ENCODE measurements around the gene GABRB1.

GABRB1 gene

GRCh38 chr4:47053485-47053884 lies 22.1 kb downstream of the GABRB1 start (continued):
- no peak for TF ChIP-seq PRDM4 (tag by site-specific recombination; IDR thresholded peaks at IDR 0.05)

GRCh38 chr4:47054130-47054529 lies 22.8 kb downstream of the GABRB1 start:
- Histone ChIP-seq H3K4me3 (ENCODE audit: low read depth, low read length) (no peak overlapping the region), H3K27ac (ENCODE audit: extremely low read depth, low read depth, low read length) (no peak overlapping the region), H3K9me3 (ENCODE audit: control insufficient read depth, insufficient read depth, low read depth, low read length) (no peaks in the 10 kb centered on the region), H3K4me1 (ENCODE audit: control insufficient read depth, insufficient read depth, low read length) (no peaks in the 10 kb centered on the region), H3K36me3 (ENCODE audit: control insufficient read depth in 2 of 2, insufficient read depth in 1 of 2, low read length in 2 of 2) (no peaks in the 10 kb centered on the region)
- CTCF ChIA-PET = no interaction called here
- TF ChIP-seq ZNF202 (tag by site-specific recombination; IDR thresholded peaks at IDR 0.05; ENCODE audit: borderline replicate concordance) (no peak), ZNF792 (tag by site-specific recombination; IDR thresholded peaks at IDR 0.05) (no peak), PRDM4 (tag by site-specific recombination; IDR thresholded peaks at IDR 0.05) (no peak), IKZF3 (tag by site-specific recombination; IDR thresholded peaks at IDR 0.05) (no peak), ZNF558 (tag by site-specific recombination; IDR thresholded peaks at IDR 0.05) (no peak), ZNF335 (tag by site-specific recombination; conservative IDR thresholded peaks at IDR 0.05) (no peak), ZNF157 (tag by site-specific recombination; IDR thresholded peaks at IDR 0.05) (no peak), KLF17 (tag by site-specific recombination; IDR thresholded peaks at IDR 0.05) (no peak), ZNF2 (tag by site-specific recombination; IDR thresholded peaks at IDR 0.05) (no peak), GLIS1 (tag by site-specific recombination; IDR thresholded peaks at IDR 0.05) (no peak), ELK4 (IDR thresholded peaks at IDR 0.05; ENCODE audit: borderline replicate concordance, low read depth, low read length) (no peak), ZBTB1 (tag by site-specific recombination; IDR thresholded peaks at IDR 0.05) (no peak), ZIC2 (tag by site-specific recombination; IDR thresholded peaks at IDR 0.05) (no peak), MYNN (tag by site-specific recombination; IDR thresholded peaks at IDR 0.05; ENCODE audit: borderline replicate concordance) (no peak)
- POLR2A ChIA-PET = no interaction called here

GRCh38 chr4:47057991-47058390 lies 26.6 kb downstream of the GABRB1 start:
- no peak overlapping the region for H3K4me3 ChIP-seq (ENCODE audit: low read depth, low read length)
- no peaks in the 10 kb centered on the region for H3K4me1 ChIP-seq (ENCODE audit: control insufficient read depth, insufficient read depth, low read length)
- ChIA-PET CTCF (interaction anchor here (0.6 to 0.7 kb wide), 2 partner anchors 65 to 178 kb away, joined by 4 to 5 read pairs; no protein-coding TSS in a partner anchor), POLR2A (no interaction called here)
- no peaks in the 10 kb centered on the region for H3K36me3 ChIP-seq (ENCODE audit: control insufficient read depth in 2 of 2, insufficient read depth in 1 of 2, low read length in 2 of 2)
- H3K27ac ChIP-seq (ENCODE audit: extremely low read depth, low read depth, low read length) = no peak overlapping the region
- TF ChIP-seq GLI4 (tag by site-specific recombination; IDR thresholded peaks at IDR 0.05) = no peak
- no peak for TF ChIP-seq RBAK (tag by site-specific recombination; IDR thresholded peaks at IDR 0.05)
- no peak for TF ChIP-seq ZNF792 (tag by site-specific recombination; IDR thresholded peaks at IDR 0.05)
- TF ChIP-seq ZNF248 (tag by site-specific recombination; IDR thresholded peaks at IDR 0.05) = no peak
- no peak for TF ChIP-seq TCF7L2 (IDR thresholded peaks at IDR 0.05; ENCODE audit: borderline replicate concordance, low read depth, low read length)
- no peak for TF ChIP-seq ZNF155 (tag by site-specific recombination; IDR thresholded peaks at IDR 0.05)
- no peak for TF ChIP-seq WT1 (tag by site-specific recombination; IDR thresholded peaks at IDR 0.05)
- TF ChIP-seq ZNF10 (tag by site-specific recombination; IDR thresholded peaks at IDR 0.05) = no peak
- TF ChIP-seq ZBTB8A (tag by site-specific recombination; IDR thresholded peaks at IDR 0.05) = no peak
- TF ChIP-seq ZNF76 (tag by site-specific recombination; IDR thresholded peaks at IDR 0.05; ENCODE audit: borderline replicate concordance, low read depth) = no peak
- no peak for TF ChIP-seq ZNF48 (tag by site-specific recombination; IDR thresholded peaks at IDR 0.05)
- TF ChIP-seq ZXDB (tag by site-specific recombination; IDR thresholded peaks at IDR 0.05) = no peak
- no peaks in the 10 kb centered on the region for H3K9me3 ChIP-seq (ENCODE audit: control insufficient read depth, insufficient read depth, low read depth, low read length)
